ENCODE results near the gene PCNX3.

Gene PCNX3

GRCh38 chr11:65642014-65642671, 26.6 kb downstream of the PCNX3 start:
- no peak for DNase-seq

- peak; percentile 67 for DNase-seq
These were observed 28.4 kb downstream of the PCNX3 start for GRCh38 chr11:65643971-65644370.

- DNase-seq: no peak
These were observed 29.3 kb downstream of the PCNX3 start for GRCh38 chr11:65644837-65645236.

GRCh38 chr11:65645710-65646109, 30.1 kb downstream of the PCNX3 start:
- peak; percentile 60 for DNase-seq

- no peak for DNase-seq
These were observed 30.8 kb downstream of the PCNX3 start for GRCh38 chr11:65646288-65646957.

- DNase-seq: peak; percentile 96
These were observed 31.6 kb downstream of the PCNX3 start for GRCh38 chr11:65646958-65647701.

- DNase-seq: no peak
These were observed 33.5 kb downstream of the PCNX3 start for GRCh38 chr11:65648997-65649493.

- no peak for DNase-seq
These were observed 34.3 kb downstream of the PCNX3 start for GRCh38 chr11:65649656-65650546.

- DNase-seq: no peak
These were observed 35.2 kb downstream of the PCNX3 start for GRCh38 chr11:65650547-65651338.

GRCh38 chr11:65651339-65651588, 35.7 kb downstream of the PCNX3 start:
- no peak for DNase-seq

GRCh38 chr11:65651589-65652510, 36.3 kb downstream of the PCNX3 start:
- no peak for DNase-seq

GRCh38 chr11:65652511-65653228, 37.1 kb downstream of the PCNX3 start:
- DNase-seq: peak; percentile 100

- peak; percentile 29 for DNase-seq
These were observed 38.0 kb downstream of the PCNX3 start for GRCh38 chr11:65653229-65654225.

GRCh38 chr11:65654375-65655349, 39.1 kb downstream of the PCNX3 start:
- peak; percentile 21 for DNase-seq

GRCh38 chr11:65655570-65656332, 40.2 kb downstream of the PCNX3 start:
- DNase-seq: peak; percentile 23

- DNase-seq: no peak
These were observed 41.9 kb downstream of the PCNX3 start for GRCh38 chr11:65657426-65657825.
